Pancreas (tissue), 10 donors: ENCODE measurements around the gene SLC18A3. TPM values are rescaled to one million over a fixed set of nuclear protein-coding genes. Genes with fewer than 3 reads are reported as not detected.

Source experiments
- ATAC-seq, 4 donors: fragments of 200-7000 bp; cut with Tn5 transposase; one replicate each; pipeline versions ENCODE4 v1.8.0 to v1.9.1; 2020; ENCODE audit warnings: mild to moderate bottlenecking in 4 of 4, moderate library complexity in 4 of 4
- DNase-seq, 6 donors: peaks; one replicate each; pipeline ENCODE4 v3.0.0-alpha.2; 2020
- FAIRE-seq: peaks from 2 replicates; lab custom pipeline; 2012; peaks lifted over from hg19 to GRCh38; lab: Jason Lieb, UNC
- H3K27ac ChIP-seq, 4 donors: fragments of 200-600 bp; sonication (generic); 1 replicate in 3 of 4; 2 replicates in 1 of 4; pipeline versions ENCODE4 v1.5.0 to v1.8.0; 2020
- H3K27me3 ChIP-seq, 4 donors: fragments of 200-600 bp; one replicate each; pipeline ENCODE4 v1.8.0; 2021
- H3K36me3 ChIP-seq, 3 donors: fragments of 200-600 bp; sonication (generic) in 1 of 3; one replicate each; pipeline versions ENCODE4 v1.5.0 to v1.8.0; 2020 to 2021
- H3K4me1 ChIP-seq, 3 donors: fragments of 200-600 bp; one replicate each; pipeline ENCODE4 v1.8.0; 2021
- H3K4me3 ChIP-seq, 4 donors: fragments of 200-600 bp; sonication (generic) in 2 of 4; one replicate each; pipeline versions ENCODE4 v1.5.0 to v1.8.0; 2020 to 2021
- H3K9me3 ChIP-seq, 4 donors: fragments of 200-600 bp; one replicate each; pipeline ENCODE4 v1.8.0; 2021
- WGBS, 2 donors: extraction: QIAGEN DNeasy Blood & Tissue Kit; methylation state at CpG; one replicate each; pipeline ENCODE4 v1.1.7; 2013; 5-methylcytosine and 5-hydroxymethylcytosine counted together
- intact Hi-C, 3 donors: fragments of 100-400 bp; cut with DNase I; formaldehyde crosslinking; loops; one replicate each; pipeline versions ENCODE4 v1.11.1 to v1.14.2; 2022
- polyA plus RNA-seq, 2 donors: library from polyadenylated mRNA; stranded (reverse); fragments of 200-250 nt; gene quantifications; one replicate each; pipeline ENCODE4 v1.2.3, GENCODE V29; 2013
- total RNA-seq, 6 donors: library from RNA; stranded (reverse); fragmentation: NEBNext Ultra II Directional in 4 of 6; extraction: Animal tissue kit (Norgen Biotek cat#: 25700) in 4 of 6; gene quantifications; one replicate each; pipeline versions ENCODE4 v1.2.1 to v1.2.4, GENCODE V29; 2021 to 2023
- TF ChIP-seq, protein P1 (sequence below), 4 donors: fragments of 200-600 bp; sonication (generic) in 3 of 4; IDR thresholded peaks; one replicate each; pipeline versions ENCODE4 v1.5.0 to v1.8.0; 2021; ENCODE audit warnings: antibody characterized with exemption in 4 of 4
- donor health status: healthy with polysubstance abuse.
- donor health status: DM: no; HTN: no; CAD: no; lungs with moderate emphysema.
- donor health status: DM: no; HTN: no; CAD: no.
- donor health status: control.
- donor health status: control.
- donor health status: Bipolar disorder and iron deficiency.
- donor health status: DM: yes; HTN: yes; CAD: no.
- donor health status: DM: no; HTN: no; CAD: no.
- donor health status: DM: no; HTN: no; CAD: no.
- donor health status: DM: yes; HTN: yes; CAD: no.

Gene SLC18A3
- total RNA-seq (under 1 TPM in 1 of 6 donors, not detected in 5; 0.09 TPM), polyA plus RNA-seq (under 1 TPM in 1 of 2 donors, not detected in 1; 0.47 TPM)

DNA sequence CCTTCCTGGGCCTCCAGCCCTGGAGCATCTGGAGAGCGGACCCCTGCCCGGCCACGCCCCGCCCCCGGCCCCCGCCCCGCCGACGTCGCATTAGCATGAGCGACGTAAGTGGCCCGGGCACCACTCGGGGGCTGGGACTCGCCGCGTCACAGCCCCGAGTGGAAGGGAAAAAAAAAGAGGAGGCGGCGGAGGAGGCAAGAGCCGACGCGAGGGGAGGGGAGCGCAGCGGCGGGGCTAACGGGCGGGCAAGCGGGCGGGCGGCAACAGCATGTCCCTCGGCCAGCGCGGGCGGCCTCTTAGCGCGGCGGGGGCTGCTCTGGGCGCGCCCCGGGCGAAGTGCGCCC is at the start of gene SLC18A3:
Gene SLC18A3, plus strand, starts transcription at position 197 of the 344 bp plus-strand sequence. CDS start 431 bp downstream, outside the sequence.
- intact Hi-C loops, result no loop called here
- H3K27ac ChIP-seq, result no peak within 1 kb of the TSS
- H3K27me3 ChIP-seq, result peaks cover 0 to 22% (median 5%) of the 10 kb centered on the region in 4 donors
- peak in 1 of 6 donors; percentile 53 for DNase-seq
- H3K9me3 ChIP-seq, result no peaks in the 10 kb centered on the region
- H3K4me1 ChIP-seq, result peaks cover 0 to 5% (median 3%) of the 10 kb centered on the region in 3 donors
- no peaks in the 10 kb centered on the region for H3K36me3 ChIP-seq
- TF ChIP-seq, protein P1, sequence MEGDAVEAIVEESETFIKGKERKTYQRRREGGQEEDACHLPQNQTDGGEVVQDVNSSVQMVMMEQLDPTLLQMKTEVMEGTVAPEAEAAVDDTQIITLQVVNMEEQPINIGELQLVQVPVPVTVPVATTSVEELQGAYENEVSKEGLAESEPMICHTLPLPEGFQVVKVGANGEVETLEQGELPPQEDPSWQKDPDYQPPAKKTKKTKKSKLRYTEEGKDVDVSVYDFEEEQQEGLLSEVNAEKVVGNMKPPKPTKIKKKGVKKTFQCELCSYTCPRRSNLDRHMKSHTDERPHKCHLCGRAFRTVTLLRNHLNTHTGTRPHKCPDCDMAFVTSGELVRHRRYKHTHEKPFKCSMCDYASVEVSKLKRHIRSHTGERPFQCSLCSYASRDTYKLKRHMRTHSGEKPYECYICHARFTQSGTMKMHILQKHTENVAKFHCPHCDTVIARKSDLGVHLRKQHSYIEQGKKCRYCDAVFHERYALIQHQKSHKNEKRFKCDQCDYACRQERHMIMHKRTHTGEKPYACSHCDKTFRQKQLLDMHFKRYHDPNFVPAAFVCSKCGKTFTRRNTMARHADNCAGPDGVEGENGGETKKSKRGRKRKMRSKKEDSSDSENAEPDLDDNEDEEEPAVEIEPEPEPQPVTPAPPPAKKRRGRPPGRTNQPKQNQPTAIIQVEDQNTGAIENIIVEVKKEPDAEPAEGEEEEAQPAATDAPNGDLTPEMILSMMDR (IDR thresholded peaks at IDR 0.05), result no peak
- no peak for ATAC-seq
- WGBS, 2 donors, result 0 to 2% methylated on average over 29 to 43 of the region's 43 CpGs
- peak within 1 kb of the TSS in 1 of 4 donors; percentile 20 for H3K4me3 ChIP-seq
- FAIRE-seq, result no peak

DNA sequence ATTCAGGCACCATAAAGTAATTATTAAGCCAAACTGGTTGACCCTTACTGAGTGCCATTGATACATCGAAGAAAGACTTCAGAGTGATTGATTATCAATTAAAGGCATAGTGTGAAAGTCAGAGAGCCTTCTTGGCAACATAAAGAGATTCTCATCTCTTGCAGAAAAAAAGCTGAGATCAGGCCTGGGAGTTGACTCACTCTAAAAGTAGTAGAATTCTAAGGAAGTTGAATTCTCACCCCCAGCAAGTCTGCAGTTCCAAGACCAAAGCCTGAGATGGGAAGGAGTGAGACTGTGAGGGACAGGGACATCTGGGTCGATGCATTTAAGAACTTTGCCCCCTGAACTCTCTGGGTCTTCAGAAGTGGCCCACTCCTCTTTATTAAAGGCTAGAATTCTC is 49.6 kb upstream of the SLC18A3 start:
- TF ChIP-seq, protein P1 (IDR thresholded peaks at IDR 0.05), result no peak
- H3K4me1 ChIP-seq, result no peaks in the 10 kb centered on the region
- no peak overlapping the region for H3K4me3 ChIP-seq
- WGBS, 2 donors, result 33 to 39% methylated on average over 2 of the region's 2 CpGs
- H3K27ac ChIP-seq, result no peak overlapping the region
- H3K36me3 ChIP-seq, result no peaks in the 10 kb centered on the region
- no peaks in the 10 kb centered on the region for H3K9me3 ChIP-seq
- DNase-seq (no peak), FAIRE-seq (no peak), ATAC-seq (no peak)
- no peaks in the 10 kb centered on the region for H3K27me3 ChIP-seq
- intact Hi-C loops, result no loop called here

DNA sequence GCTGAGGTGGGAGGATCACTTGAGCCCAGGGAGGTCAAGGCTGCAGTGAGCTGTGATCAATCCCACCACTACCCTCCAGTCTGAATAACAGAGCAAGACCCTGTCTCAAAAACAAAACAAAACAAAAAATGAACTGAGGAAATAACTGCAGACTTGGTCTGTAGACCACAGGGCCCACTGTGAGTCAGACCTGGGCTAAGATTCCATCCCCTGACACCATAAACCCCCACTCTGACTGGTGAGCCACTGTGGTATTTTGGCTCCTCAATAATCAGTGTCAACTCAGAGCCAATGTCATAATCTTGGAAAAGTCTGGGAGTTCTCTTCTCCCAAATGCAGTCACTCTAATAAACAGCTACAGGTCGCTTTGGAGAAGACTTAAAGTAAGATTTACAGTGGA is 47.2 kb upstream of the SLC18A3 start:
- no peak for ATAC-seq
- no peak overlapping the region for H3K27ac ChIP-seq
- H3K27me3 ChIP-seq, result no peaks in the 10 kb centered on the region
- TF ChIP-seq, protein P1 (IDR thresholded peaks at IDR 0.05), result no peak
- 70 to 83% methylated on average over 1 of the region's 1 CpG for WGBS, 2 donors
- no peaks in the 10 kb centered on the region for H3K4me1 ChIP-seq
- no peaks in the 10 kb centered on the region for H3K9me3 ChIP-seq
- intact Hi-C loops, result no loop called here
- DNase-seq, result no peak
- H3K4me3 ChIP-seq, result no peak overlapping the region
- H3K36me3 ChIP-seq, result no peaks in the 10 kb centered on the region
- no peak for FAIRE-seq

DNA sequence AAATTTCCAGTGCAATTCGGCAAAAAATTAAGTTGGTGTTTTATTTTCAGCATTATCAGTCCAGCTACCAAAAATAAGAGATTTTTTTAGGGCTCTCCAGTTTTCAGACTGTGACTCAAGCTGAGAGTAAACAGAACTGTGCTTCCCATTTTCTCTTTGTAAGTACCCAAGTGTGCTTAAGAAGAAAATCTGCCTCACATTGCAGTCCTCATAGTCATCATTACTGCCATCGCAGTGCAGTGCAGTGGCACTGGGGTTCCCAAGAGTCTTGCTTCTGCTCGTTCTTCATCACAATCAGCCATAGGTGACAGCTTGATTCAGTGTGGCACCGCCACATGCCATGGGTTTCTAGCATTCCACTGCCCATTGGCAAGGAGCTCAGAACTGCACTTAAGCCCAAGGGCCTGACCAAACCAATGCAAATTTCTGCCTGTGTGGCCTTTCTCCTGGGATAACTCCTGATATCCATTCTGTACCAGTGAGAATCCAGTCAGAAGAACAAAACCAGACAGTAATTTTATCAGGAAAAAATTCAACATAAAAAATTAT is 45.6 kb upstream of the SLC18A3 start:
- Histone ChIP-seq H3K27ac (no peak overlapping the region), H3K36me3 (no peaks in the 10 kb centered on the region), H3K9me3 (no peaks in the 10 kb centered on the region), H3K4me3 (no peak overlapping the region), H3K27me3 (no peaks in the 10 kb centered on the region), H3K4me1 (no peaks in the 10 kb centered on the region)
- FAIRE-seq (no peak), ATAC-seq (no peak), DNase-seq (no peak)
- intact Hi-C loops, result no loop called here
- WGBS, 2 donors, result 66 to 72% methylated on average over 4 of the region's 4 CpGs
- TF ChIP-seq, protein P1 (IDR thresholded peaks at IDR 0.05), result no peak

DNA sequence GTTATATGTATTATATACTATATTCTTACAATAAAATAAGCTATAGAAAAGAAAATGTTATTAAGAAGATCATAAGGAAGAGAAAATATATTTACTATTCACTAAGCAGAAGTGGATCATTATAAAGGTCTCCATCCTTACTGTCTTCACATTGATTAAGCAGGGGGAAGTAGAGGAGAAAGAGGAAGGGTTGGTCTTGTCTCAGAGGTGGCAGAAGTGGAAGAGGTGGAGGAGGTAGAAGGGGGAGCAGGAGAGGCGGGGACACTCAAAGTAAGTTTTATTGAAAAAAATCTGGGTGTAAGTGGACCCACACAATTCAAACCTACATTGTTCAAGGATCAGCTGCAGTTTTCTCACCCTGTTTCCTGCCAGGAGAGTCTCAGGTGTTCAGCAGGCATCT is 42.3 kb upstream of the SLC18A3 start:
- Histone ChIP-seq H3K27ac (no peak overlapping the region), H3K4me3 (no peak overlapping the region), H3K27me3 (no peaks in the 10 kb centered on the region), H3K4me1 (no peaks in the 10 kb centered on the region), H3K9me3 (no peaks in the 10 kb centered on the region), H3K36me3 (no peaks in the 10 kb centered on the region)
- intact Hi-C loops, result no loop called here
- FAIRE-seq (no peak), DNase-seq (no peak), ATAC-seq (no peak)
- WGBS, 2 donors, result 59 to 76% methylated on average over 1 of the region's 1 CpG
- TF ChIP-seq, protein P1 (IDR thresholded peaks at IDR 0.05), result no peak
